K562 (cell line): Measurements from ENCODE around the gene DSG3. TPM values are rescaled to one million over a fixed set of nuclear protein-coding genes. Genes with fewer than 3 reads are reported as not detected.

Source experiments
- ATAC-seq: fragments of 200-7000 bp; cut with Tn5 transposase; 3 replicates; pipeline ENCODE4 v1.9.1; 2020; ENCODE audit warnings: moderate library complexity
- BruUV-seq: library from RNA; stranded (reverse); fragments of 400-500 nt; replicated peaks from 2 replicates; lab custom pipeline; 2021; lab: Mats Ljungman, UMichigan
- CTCF ChIA-PET: fragments of 300-600 bp; formaldehyde crosslinking; extraction: SDS; loops from one replicate; lab custom pipeline; 2021; ENCODE audit warnings: low intra/inter-chr PET ratio; lab: Yijun Ruan, JAX
- POLR2A ChIA-PET: fragments of 300-600, 350-650 bp; sonication (Branson Sonifier 250); formaldehyde crosslinking; extraction: SDS; loops from one replicate; lab custom pipeline; 2021; ENCODE audit warnings: antibody characterized with exemption, inconsistent platforms; lab: Yijun Ruan, JAX
- DNase-seq, 4 experiments: peaks; one replicate each; pipeline versions ENCODE4 v3.0.0 to v3.0.0-alpha.2; 2011 to 2018; ENCODE audit warnings: low spot score in 3 of 4, mixed read lengths in 3 of 4; ENCODE audit errors: extremely low read depth in 1 of 4
- FAIRE-seq: peaks from 2 replicates; lab custom pipeline; 2011; peaks lifted over from hg19 to GRCh38; lab: Jason Lieb, UNC
- H2AFZ ChIP-seq: 2 replicates; pipeline ENCODE4 v1.6.0; 2011; ENCODE audit warnings: low read depth, low read length, control low read depth, inconsistent platforms
- H3K27ac ChIP-seq: fragments of 200-600 bp; 3 replicates; pipeline ENCODE4 v1.8.0; 2011; ENCODE audit warnings: low read depth, mild to moderate bottlenecking, control low read depth, inconsistent platforms, low read length, moderate library complexity, mixed read lengths; ENCODE audit errors: extremely low read depth
- H3K27me3 ChIP-seq, 2 experiments: fragments of 300-600 bp in 1 of 2; 2 replicates in 1 of 2; 3 replicates in 1 of 2; pipeline versions ENCODE4 v1.6.0 to v1.8.0; 2011; ENCODE audit warnings: inconsistent platforms in 2 of 2, low read length in 2 of 2, mild to moderate bottlenecking in 1 of 2, mixed read lengths in 1 of 2, moderate library complexity in 1 of 2; ENCODE audit not compliant: control insufficient read depth in 2 of 2, insufficient read depth in 2 of 2
- H3K36me3 ChIP-seq: fragments of 300-600 bp; 3 replicates; pipeline ENCODE4 v1.8.0; 2011; ENCODE audit warnings: mild to moderate bottlenecking, low read length, inconsistent platforms; ENCODE audit not compliant: control insufficient read depth, insufficient read depth
- H3K4me1 ChIP-seq, 2 experiments: fragments of 200-600 bp in 1 of 2; replicated peaks in 1 of 2; 2 replicates in 1 of 2; 3 replicates in 1 of 2; pipeline versions ENCODE4 v1.5.1 to v1.8.0; 2011; ENCODE audit warnings: inconsistent platforms in 2 of 2, low read length in 2 of 2, mild to moderate bottlenecking in 1 of 2, mixed read lengths in 1 of 2, moderate library complexity in 1 of 2; ENCODE audit not compliant: control insufficient read depth in 2 of 2, insufficient read depth in 2 of 2
- H3K4me2 ChIP-seq: 2 replicates; pipeline ENCODE4 v1.6.1; 2011; ENCODE audit warnings: low read length, control low read depth, inconsistent platforms, mixed read lengths; ENCODE audit not compliant: insufficient read depth
- H3K4me3 ChIP-seq: fragments of 200-600 bp; sonication (generic), shearing (Covaris generic); 2 replicates; pipeline ENCODE4 v1.5.1; 2016; ENCODE audit warnings: control low read depth, inconsistent platforms
- H3K79me2 ChIP-seq: fragments of 200-600 bp; 3 replicates; pipeline ENCODE4 v1.8.0; 2011; ENCODE audit warnings: low read length, inconsistent platforms; ENCODE audit not compliant: control insufficient read depth, insufficient read depth
- H3K9ac ChIP-seq, 2 experiments: 2 replicates each; pipeline versions ENCODE4 v1.6.0 to v1.6.1; 2011; ENCODE audit warnings: low read depth in 2 of 2, low read length in 2 of 2, control low read depth in 1 of 2, inconsistent platforms in 1 of 2, mild to moderate bottlenecking in 1 of 2, mixed read lengths in 1 of 2; ENCODE audit not compliant: insufficient read depth in 1 of 2
- H3K9me1 ChIP-seq: one replicate; pipeline ENCODE4 v1.6.0; 2011; ENCODE audit warnings: inconsistent platforms, mild to moderate bottlenecking, low read length, moderate library complexity; ENCODE audit not compliant: control insufficient read depth, insufficient read depth
- H3K9me3 ChIP-seq: replicated peaks from 2 replicates; pipeline ENCODE4 v1.5.1; 2011; ENCODE audit warnings: low read depth, low read length, inconsistent platforms; ENCODE audit not compliant: control insufficient read depth, insufficient read depth
- H4K20me1 ChIP-seq: replicated peaks from 2 replicates; pipeline ENCODE4 v1.6.1; 2011; ENCODE audit warnings: low read length, inconsistent platforms, mixed read lengths; ENCODE audit not compliant: control insufficient read depth, insufficient read depth
- CBX3 ChIP-seq, 2 experiments: IDR thresholded peaks; 1 replicate in 1 of 2; 2 replicates in 1 of 2; pipeline ENCODE4 v1.6.1; 2012; ENCODE audit warnings: inconsistent platforms in 2 of 2, low read length in 2 of 2, borderline replicate concordance in 1 of 2, control low read depth in 1 of 2
- CEBPZ ChIP-seq: fragments of 150-350 bp; IDR thresholded peaks from 2 replicates; pipeline ENCODE4 v1.6.1; 2014; ENCODE audit warnings: low read depth, mild to moderate bottlenecking, low read length, borderline replicate concordance
- CHD1 ChIP-seq: fragments of 200-600 bp; sonication (generic); IDR thresholded peaks from one replicate; pipeline ENCODE4 v1.6.1; 2012; ENCODE audit warnings: mild to moderate bottlenecking, moderate library complexity, low read length, inconsistent platforms
- DIDO1 ChIP-seq: fragments of 450-650 bp; IDR thresholded peaks from 2 replicates; pipeline ENCODE4 v1.6.1; 2016; ENCODE audit warnings: low read depth, missing biosample characterization, missing genetic modification characterization
- GTF3C2 ChIP-seq: IDR thresholded peaks from 3 replicates; pipeline ENCODE4 v1.6.1; 2011; ENCODE audit warnings: borderline replicate concordance, mild to moderate bottlenecking, moderate library complexity; ENCODE audit not compliant: insufficient read length; ENCODE audit errors: extremely low read depth
- KDM5B ChIP-seq: fragments of 200-600 bp; sonication (generic); IDR thresholded peaks from 2 replicates; pipeline ENCODE4 v1.6.1; 2012; ENCODE audit warnings: low read depth, mild to moderate bottlenecking, moderate library complexity, low read length, control low read depth, inconsistent platforms; ENCODE audit not compliant: insufficient replicate concordance
- MLX ChIP-seq, 2 experiments: fragments of 450-650 bp in 1 of 2; sonication (generic) in 1 of 2; formaldehyde crosslinking; conservative IDR thresholded peaks; 2 replicates each; pipeline versions ENCODE4 v1.4.0 to v1.8.1; 2020 to 2022; ENCODE audit warnings: mild to moderate bottlenecking in 1 of 2, missing genetic modification reagents in 1 of 2
- SPI1 ChIP-seq: IDR thresholded peaks from 2 replicates; pipeline ENCODE4 v1.6.1; 2011; ENCODE audit warnings: low read depth, low read length, control low read depth, borderline replicate concordance
- ZBTB7A ChIP-seq: IDR thresholded peaks from 2 replicates; pipeline ENCODE4 v1.6.1; 2011; ENCODE audit warnings: low read depth, mild to moderate bottlenecking, low read length, moderate library complexity, borderline replicate concordance; ENCODE audit not compliant: control insufficient read depth
- ZC3H8 ChIP-seq: fragments of 450-650 bp; IDR thresholded peaks from 2 replicates; pipeline ENCODE4 v1.6.1; 2017
- ZKSCAN1 ChIP-seq: fragments of 150-350 bp; IDR thresholded peaks from 2 replicates; pipeline ENCODE4 v1.6.1; 2016; ENCODE audit warnings: low read depth, low read length
- ZNF3 ChIP-seq: fragments of 250-450 bp; sonication (Bioruptor Pico); IDR thresholded peaks from 2 replicates; pipeline ENCODE4 v1.5.0; 2021; ENCODE audit warnings: mild to moderate bottlenecking, moderate library complexity
- ZNF639 ChIP-seq, 2 experiments: fragments of 200-800 bp in 1 of 2; sonication (Bioruptor generic) in 1 of 2; sonication (generic) in 1 of 2; formaldehyde crosslinking in 1 of 2; IDR thresholded peaks in 1 of 2; conservative IDR thresholded peaks in 1 of 2; 2 replicates each; pipeline versions ENCODE4 v1.5.0 to v1.6.1; 2016 to 2020; ENCODE audit warnings: missing compliant biosample characterization in 1 of 2, missing genetic modification characterization in 1 of 2, missing genetic modification reagents in 1 of 2
- WGBS: fragments of 100-300 bp; shearing (Covaris generic); methylation state at CpG from one replicate; pipeline ENCODE4 v1.1.6; 2016; ENCODE audit warnings: low coverage, mixed read lengths; ENCODE audit not compliant: insufficient coverage; ENCODE audit errors: missing lambda C conversion rate; 5-methylcytosine and 5-hydroxymethylcytosine counted together
- in situ Hi-C: fragments of 300-500 bp; cut with MboI; formaldehyde crosslinking; loops from 4 replicates; pipeline ENCODE4 v1.15.0; 2018; ENCODE audit warnings: inconsistent platforms, mixed read lengths
- intact Hi-C: fragments of 100-400 bp; cut with micrococcal nuclease; formaldehyde crosslinking; loops from 2 replicates; pipeline ENCODE4 v1.14.2; 2022
- polyA plus RNA-seq, 8 experiments: library from polyadenylated mRNA; depleted of rRNA in 4 of 8; stranded (reverse) in 5 of 8; unstranded in 3 of 8; fragments of >200 nt; fragmentation: Nextera tagmentation in 2 of 8; fragmentation: Illumina TruSeq in 1 of 8; extraction: Ambion mirVana in 2 of 8; extraction: Trizol in 1 of 8; gene quantifications; 2 replicates each; pipeline versions ENCODE4 v1.2.1 to v1.2.3, GENCODE V29; 2011 to 2014; ENCODE audit warnings: inconsistent platforms in 1 of 8, missing spikeins in 1 of 8
- total RNA-seq, 7 experiments: library from RNA; depleted of rRNA in 6 of 7; stranded (reverse); fragments of >200 nt in 6 of 7; fragmentation: Illumina TruSeq in 2 of 7; extraction: Trizol in 2 of 7; gene quantifications; 2 replicates each; pipeline versions ENCODE4 v1.2.1 to v1.2.3, GENCODE V29; 2011 to 2021; ENCODE audit warnings: low replicate concordance in 1 of 7

DSG3 gene
- total and polyA plus RNA-seq, 9 of the 15 experiments (the other 6 are each of a cell fraction or from before 2014, with no cell fraction given): 0.04 to 0.18 (median 0.07) TPM; not detected in 1

- in situ Hi-C loops: no loop called here
- ATAC-seq: no peak
- TF ChIP-seq CHD1 (no peak), ZKSCAN1 (no peak), SPI1 (no peak), GTF3C2 (no peak), ZBTB7A (no peak), CBX3 (IDR thresholded peaks at IDR 0.05; ENCODE audit: borderline replicate concordance in 1 of 2, low read length in 2 of 2) (no peak), ZNF639 (CRISPR knock-in tag; conservative IDR thresholded peaks at IDR 0.05 in 1 of 2, IDR thresholded peaks at IDR 0.05 in 1 of 2) (no peak), ZC3H8 (no peak), MLX (CRISPR knock-in tag; conservative IDR thresholded peaks at IDR 0.05) (no peak), DIDO1 (tag) (no peak), CEBPZ (no peak), KDM5B (no peak), ZNF3 (CRISPR knock-in tag) (no peak)
These were observed 35.9 kb downstream of the DSG3 start for GRCh38 chr18:31483396-31483795.

More at GRCh38 chr18:31483396-31483795, 35.9 kb downstream of the DSG3 start:
- ChIA-PET POLR2A (no interaction called here), CTCF (no interaction called here)
- H3K4me2 ChIP-seq: no peak overlapping the region
- H3K36me3 ChIP-seq: no peaks in the 10 kb centered on the region
- H3K9me1 ChIP-seq: no peaks in the 10 kb centered on the region
- intact Hi-C loops: no loop called here
- no peak overlapping the region for H3K9ac ChIP-seq
- peaks cover 4 to 12% of the 10 kb centered on the region in 2 experiments; a peak in 3 of 5 replicates for H3K27me3 ChIP-seq
- 0 out of 5 replicates have a peak, but pooled peaks cover 0 to 5% of the 10 kb centered on the region in 2 experiments for H3K4me1 ChIP-seq
- no peaks in the 10 kb centered on the region for H4K20me1 ChIP-seq
- BruUV-seq: no TSS peak
- H3K4me3 ChIP-seq: no peak overlapping the region
- DNase-seq: no peak
- WGBS: 12% methylated on average over 2 of the region's 2 CpGs
- FAIRE-seq: no peak
- no peak overlapping the region for H3K27ac ChIP-seq
- no peaks in the 10 kb centered on the region for H3K9me3 ChIP-seq
- H3K79me2 ChIP-seq: no peaks in the 10 kb centered on the region
- no peak overlapping the region for H2AFZ ChIP-seq
